Kidney tubule cell (primary cell): ENCODE results near the gene KLF6.

Source experiments
- DNase-seq: peaks from one replicate; pipeline ENCODE4 v3.0.0-alpha.2; 2018; ENCODE audit warnings: low spot score

KLF6 gene

GRCh38 chr10:3774814-3775695 is 10.0 kb downstream of the KLF6 start:
- peak; percentile 87 for DNase-seq

- DNase-seq = peak; percentile 88
Measured at GRCh38 chr10:3774018-3774813, 10.8 kb downstream of the KLF6 start.

GRCh38 chr10:3773460-3774017 is 11.5 kb downstream of the KLF6 start:
- peak; percentile 84 for DNase-seq

DNA sequence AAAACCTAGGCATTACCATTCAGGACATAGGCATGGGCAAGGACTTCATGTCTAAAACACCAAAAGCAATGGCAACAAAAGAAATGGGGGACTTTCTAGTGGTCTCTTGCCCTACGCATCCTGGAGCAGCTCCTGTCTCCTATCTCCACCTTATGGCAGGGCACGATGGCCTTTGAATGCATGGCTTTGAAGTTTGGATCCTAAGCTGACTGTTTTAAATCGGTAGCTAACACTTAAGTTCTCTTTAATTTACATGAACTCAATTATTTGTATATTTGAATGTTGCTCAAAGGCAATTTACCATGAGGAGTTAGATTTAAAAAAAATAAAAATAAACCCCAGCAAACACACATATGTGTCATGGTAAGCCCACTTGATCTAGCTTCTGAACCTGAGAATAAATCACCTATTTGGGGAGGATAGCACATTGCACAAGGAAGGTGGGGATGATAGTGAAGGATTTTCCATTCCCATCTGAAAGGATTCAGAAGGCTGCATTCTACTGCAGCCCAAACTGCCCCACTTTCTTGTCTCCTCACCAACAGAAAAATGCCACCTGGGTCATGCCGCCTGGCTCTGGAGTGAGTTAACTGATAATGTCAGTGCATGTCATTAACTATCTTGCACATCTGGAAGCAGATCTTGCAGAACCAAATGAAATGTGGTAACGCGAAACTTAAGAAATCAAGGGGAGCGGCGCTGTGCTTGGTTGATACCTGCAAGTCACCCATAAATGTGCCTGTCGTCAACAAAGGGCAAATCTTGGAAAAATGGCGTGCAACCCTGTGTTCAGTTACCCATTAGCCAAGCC is 12.4 kb downstream of the KLF6 start:
- DNase-seq = peak; percentile 71

DNA sequence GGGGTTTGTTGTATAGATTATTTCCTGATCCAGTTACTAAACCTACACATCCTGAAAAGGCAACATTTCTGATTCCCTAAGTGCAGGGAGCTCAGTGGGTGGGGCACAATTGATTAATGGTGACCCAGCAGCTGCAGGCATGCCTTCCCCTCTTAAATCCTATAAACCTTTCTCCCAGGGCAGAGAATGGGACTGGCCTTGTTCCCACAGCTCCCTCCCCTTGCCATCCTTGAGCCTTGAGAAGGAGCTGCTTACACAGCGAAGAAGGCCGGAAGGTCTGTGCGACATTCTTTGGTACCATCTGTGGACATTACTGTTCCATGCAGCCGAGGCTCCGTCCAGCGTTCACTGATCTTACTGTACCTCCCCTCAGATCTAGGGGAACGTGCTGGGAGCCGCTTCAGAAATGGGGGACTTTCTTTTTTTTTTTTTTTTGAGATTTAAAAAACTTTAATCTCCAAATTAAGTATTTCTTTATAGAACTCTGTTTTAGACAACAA is 14.3 kb downstream of the KLF6 start:
- DNase-seq = no peak

GRCh38 chr10:3769556-3769955 is 15.5 kb downstream of the KLF6 start:
- DNase-seq = no peak

DNA sequence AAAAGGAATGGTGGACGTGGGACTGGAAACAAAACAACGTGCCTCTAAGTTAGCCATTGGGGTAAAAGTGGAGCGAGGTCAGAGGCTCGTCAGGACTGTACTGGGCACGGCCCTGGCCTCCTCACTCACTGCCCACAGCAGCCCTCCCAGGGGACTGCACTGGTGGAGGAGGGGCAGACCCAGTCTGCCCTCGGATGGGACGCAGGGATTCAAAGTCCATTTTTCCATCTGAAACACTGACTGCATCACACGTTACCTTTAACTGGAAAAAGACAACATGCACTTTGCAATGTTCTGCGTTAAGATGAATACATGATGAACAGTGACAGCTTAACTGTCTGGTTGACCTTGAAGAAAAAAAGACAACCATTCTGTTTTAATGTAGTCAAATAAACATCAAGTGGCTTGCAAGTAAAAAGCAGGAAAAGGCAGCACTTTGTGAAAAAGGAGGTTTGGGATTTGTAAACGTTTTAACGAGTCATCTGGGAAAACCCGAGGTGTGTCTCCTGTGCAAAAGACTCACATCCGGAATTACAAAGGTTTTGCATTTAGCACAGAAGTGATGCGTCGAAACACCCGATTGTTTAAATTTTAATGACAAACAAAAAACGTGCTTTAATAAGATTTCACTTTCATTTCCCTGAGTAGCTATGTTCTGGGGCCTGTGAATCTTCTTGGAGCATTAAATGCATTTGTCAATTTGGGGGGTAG is 18.8 kb downstream of the KLF6 start:
- peak; percentile 82 for DNase-seq

- no peak for DNase-seq
Measured at GRCh38 chr10:3765146-3765545, 19.9 kb downstream of the KLF6 start.

GRCh38 chr10:3764626-3765112 is 20.3 kb downstream of the KLF6 start:
- DNase-seq = no peak

- DNase-seq = peak; percentile 84
Measured at GRCh38 chr10:3763852-3764625, 21.0 kb downstream of the KLF6 start.

GRCh38 chr10:3763035-3763456 is 22.0 kb downstream of the KLF6 start:
- DNase-seq = peak; percentile 95

DNA sequence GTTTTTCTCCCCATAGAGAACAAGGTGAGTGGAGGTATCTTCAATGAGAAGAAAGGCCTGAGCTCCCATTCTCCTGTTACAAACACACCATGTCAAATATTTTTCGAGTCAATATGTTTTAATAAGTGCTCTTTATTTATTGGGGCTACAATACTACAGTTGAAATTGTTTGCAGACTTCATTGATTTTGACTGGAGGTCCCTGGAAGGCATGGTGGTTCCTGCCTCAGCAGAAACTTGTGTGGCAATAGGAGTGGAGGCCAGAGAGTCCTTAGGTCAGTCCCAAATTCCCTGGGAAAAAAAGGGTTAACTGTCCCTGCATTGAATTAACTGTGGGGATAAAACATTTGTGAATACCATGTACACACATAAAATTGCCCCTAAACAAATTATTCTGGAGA is 22.7 kb downstream of the KLF6 start:
- no peak for DNase-seq

- DNase-seq = peak; percentile 99
Measured at GRCh38 chr10:3761904-3762303, 23.1 kb downstream of the KLF6 start.

GRCh38 chr10:3761021-3761686 is 23.9 kb downstream of the KLF6 start:
- peak; percentile 84 for DNase-seq

DNA sequence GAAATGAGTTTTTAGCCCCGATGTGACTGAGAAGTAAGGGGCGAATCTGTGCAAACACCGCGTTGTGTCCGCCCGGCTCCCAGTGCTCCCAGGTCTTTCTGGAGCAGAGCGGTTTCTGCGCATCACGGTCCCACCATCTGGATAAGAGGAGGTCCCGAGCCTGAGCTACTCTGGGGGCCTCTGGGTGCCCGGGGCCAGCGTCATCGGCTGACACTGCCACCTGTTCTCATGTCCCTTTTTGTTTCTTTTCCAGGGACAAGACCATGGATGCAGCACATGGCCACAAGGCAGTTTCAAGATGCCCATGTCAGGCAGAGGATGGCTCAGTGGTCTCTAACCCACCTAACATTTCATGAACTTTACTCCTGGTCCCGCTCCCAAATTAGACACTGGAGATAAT is 24.9 kb downstream of the KLF6 start:
- DNase-seq = no peak

DNA sequence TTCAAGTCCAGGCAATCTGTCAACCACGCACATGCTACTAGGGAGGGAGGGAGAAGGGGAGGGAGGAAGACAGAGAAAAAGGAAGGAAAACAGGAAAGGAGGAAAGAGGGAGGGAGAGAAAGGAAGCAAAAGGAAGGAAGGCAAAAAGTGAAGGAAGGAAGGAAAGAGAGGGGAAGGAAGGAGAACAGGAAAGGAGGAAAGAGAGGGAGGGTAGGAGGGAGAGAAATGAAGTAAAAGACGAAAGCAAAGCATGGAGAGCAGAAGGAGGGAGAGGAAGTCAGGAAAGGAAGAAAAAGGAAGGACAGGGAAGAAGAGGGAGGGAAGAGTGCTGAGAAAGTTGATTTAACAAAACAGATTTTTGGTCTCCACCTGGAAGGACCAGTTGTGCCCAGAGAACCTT is 25.6 kb downstream of the KLF6 start:
- DNase-seq = no peak

DNA sequence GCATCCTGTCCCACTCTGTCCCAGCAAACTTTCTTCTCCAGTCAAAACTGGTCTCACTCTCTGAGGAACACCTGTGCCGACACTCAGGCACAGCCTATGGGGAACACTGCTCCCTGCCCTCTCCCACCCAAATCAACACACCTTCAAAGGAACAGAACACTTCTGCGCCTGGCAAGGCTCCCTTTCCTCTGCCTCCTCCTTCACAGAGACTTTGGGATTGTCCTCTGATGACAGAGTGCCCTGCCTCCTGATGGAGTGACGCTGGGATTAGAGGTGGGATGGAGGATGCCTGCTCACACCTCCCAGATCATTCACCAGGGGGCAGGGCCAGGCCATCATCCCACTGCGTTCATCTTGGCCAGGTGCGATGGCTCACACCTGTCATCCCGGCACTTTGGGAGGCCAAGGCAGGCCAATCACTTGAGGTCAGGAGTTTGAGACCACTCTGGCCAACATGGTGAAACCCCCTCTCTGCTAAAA is 26.5 kb downstream of the KLF6 start:
- DNase-seq = no peak

- DNase-seq = peak; percentile 86
Measured at GRCh38 chr10:3757638-3758490, 27.1 kb downstream of the KLF6 start.
